ENCODE measurements around the gene BAK1. TPM values are rescaled to one million over a fixed set of nuclear protein-coding genes. Genes with fewer than 3 reads are reported as not detected.
"Not testable (repeated sequence)": the region's sequence is repeated elsewhere in the genome, so short reads cannot be mapped to it uniquely, and the experiment has no call there.

Gene BAK1
- total RNA-seq, 1 donor, result 30.7 TPM

DNA sequence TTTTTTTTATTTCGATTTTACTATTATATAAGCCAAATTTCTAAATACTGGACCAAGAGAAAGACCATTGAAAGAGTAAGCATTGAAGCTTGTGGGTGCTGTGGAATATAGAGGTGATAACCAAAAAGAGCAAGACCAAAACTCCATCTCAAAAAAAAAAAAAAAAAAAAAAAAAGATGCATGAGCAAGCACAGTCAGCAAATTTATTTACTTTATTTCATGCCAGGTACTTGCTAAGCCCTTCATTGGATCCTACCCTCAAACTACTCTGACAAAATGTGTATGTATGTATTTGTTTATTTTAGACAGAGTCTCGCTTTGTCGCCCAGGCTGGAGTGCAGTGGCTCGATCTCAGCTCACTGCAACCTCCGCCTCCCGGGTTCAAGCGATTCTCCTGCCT lies 27.8 kb downstream of the BAK1 start:
- TF ChIP-seq CTCF (IDR thresholded peaks at IDR 0.05; ENCODE audit: insufficient read depth, low read depth, low read length), result no peak
- no peak for DNase-seq (ENCODE audit: low read depth)
- no peak overlapping the region for H3K4me3 ChIP-seq (ENCODE audit: low read depth, low read length)

DNA sequence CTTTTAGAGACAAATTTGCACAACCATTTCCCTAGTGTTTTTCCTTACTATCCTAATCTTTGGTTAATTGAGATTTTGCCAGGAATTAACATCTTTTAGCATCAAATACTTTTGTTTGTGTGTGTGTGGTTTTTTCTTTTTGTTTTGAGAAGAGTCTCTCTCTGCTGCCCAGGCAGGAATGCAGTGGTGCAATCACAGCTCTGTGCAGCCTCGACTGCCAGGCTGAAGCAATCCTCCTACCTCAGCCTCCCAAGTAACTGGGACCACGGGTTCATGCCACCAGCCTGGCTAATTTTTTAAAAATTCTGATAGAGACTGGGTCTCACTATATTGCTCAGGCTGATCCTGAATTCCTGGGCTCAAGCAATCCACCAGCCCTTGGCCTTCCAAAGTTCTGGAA lies 28.5 kb downstream of the BAK1 start:
- no peak for TF ChIP-seq CTCF (IDR thresholded peaks at IDR 0.05; ENCODE audit: insufficient read depth, low read depth, low read length)
- DNase-seq (ENCODE audit: low read depth), result no peak
- H3K4me3 ChIP-seq (ENCODE audit: low read depth, low read length), result no peak overlapping the region

DNA sequence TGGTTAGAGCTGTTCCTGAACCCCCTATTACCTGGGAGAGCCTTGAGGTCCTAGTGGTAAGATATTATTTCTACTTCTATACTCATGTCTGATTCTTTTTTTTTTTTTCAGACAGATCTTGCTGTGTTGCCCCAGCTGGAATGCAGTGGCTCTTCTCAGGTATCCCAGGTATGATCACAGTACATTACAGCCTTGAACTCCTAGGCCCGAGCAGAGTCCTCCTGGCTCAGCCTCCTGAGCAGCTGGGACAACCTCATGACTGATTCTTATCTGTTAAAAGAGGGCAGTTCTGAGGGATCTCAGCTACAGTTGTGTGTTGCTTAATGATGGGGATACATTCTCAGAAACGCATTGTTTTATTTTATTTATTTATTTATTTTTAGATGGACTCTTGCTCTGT lies 30.2 kb downstream of the BAK1 start:
- DNase-seq (ENCODE audit: low read depth), result no peak
- TF ChIP-seq CTCF (IDR thresholded peaks at IDR 0.05; ENCODE audit: insufficient read depth, low read depth, low read length), result no peak

DNA sequence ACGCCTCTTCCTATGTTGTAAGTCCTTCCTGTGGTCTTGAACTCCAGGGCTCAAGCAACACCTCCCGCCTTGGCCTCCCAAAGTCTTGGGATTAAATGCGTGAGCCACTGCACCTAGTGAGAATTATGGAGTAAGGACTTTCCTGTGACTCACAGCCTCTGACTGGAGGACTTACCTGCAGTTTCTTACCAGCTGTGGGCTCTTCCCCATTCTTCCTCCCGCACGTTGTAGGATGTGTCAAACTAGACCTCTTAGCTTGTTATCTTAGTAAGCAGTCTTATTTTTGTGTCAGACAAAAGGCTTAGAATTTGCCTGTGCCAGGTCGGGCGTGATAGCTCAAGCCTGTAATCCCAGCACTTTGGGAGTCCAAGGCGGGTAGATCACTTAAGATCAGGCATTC lies 30.9 kb downstream of the BAK1 start:
- H3K4me3 ChIP-seq (ENCODE audit: low read depth, low read length), result no peak overlapping the region
- no peak for DNase-seq (ENCODE audit: low read depth)
- TF ChIP-seq CTCF (IDR thresholded peaks at IDR 0.05; ENCODE audit: insufficient read depth, low read depth, low read length), result no peak

More for the DNA sequence above, 30.2 kb downstream of the BAK1 start:
- no peak overlapping the region for H3K4me3 ChIP-seq (ENCODE audit: low read depth, low read length)

- no peak for TF ChIP-seq CTCF (IDR thresholded peaks at IDR 0.05; ENCODE audit: insufficient read depth, low read depth, low read length)
- no peak overlapping the region for H3K4me3 ChIP-seq (ENCODE audit: low read depth, low read length)
- DNase-seq (ENCODE audit: low read depth), result no peak
These were observed 32.6 kb downstream of the BAK1 start for GRCh38 chr6:33547499-33547898.

DNA sequence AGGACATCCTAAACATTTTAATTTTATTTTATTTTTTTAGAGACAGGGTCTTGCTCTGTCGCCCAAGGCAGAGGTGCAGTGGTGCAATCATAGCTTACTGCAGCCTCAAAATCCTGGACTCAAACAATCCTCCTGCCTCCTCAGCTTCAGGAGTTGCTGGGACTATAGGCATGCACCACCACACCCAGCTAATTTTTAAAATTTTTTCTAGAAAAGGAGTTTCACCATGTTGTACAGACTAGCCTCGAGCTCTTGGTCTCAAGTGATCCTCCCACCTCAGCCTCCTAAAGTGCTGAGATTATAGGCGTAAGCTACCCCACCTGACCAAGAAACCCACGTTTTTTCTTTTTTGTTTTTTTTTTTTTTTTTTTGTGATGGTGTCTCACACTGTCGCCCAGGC lies 33.3 kb downstream of the BAK1 start:
- H3K4me3 ChIP-seq (ENCODE audit: low read depth, low read length), result no peak overlapping the region
- TF ChIP-seq CTCF (IDR thresholded peaks at IDR 0.05; ENCODE audit: insufficient read depth, low read depth, low read length), result no peak
- no peak for DNase-seq (ENCODE audit: low read depth)

DNA sequence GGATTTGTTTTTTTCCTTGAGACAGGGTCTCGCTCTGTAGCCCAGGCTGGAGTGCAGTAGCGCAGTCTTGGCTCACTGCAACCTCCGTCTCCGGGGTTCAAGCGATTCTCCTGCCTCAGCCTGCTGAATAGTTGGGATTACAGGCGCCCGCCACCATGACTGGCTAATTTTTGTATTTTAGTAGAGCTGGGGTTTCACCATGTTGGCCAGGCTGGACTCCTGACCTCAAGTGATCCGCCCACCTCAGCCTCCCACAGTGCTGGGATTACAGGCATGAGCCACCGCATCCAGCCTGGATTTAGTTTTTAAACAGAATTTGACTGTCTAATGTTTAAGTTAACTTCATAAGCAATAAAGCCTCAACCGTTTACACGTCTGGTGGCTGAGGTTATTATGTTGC lies 34.8 kb downstream of the BAK1 start:
- not testable (repeated sequence) for DNase-seq (ENCODE audit: low read depth); H3K4me3 ChIP-seq (ENCODE audit: low read depth, low read length)
